H9 (cell line): ENCODE results near the gene PLIN3. TPM values are rescaled to one million over a fixed set of nuclear protein-coding genes. Genes with fewer than 3 reads are reported as not detected.

ENCODE experiments used
- DNase-seq: peaks from one replicate; pipeline ENCODE4 v3.0.0-alpha.2; 2017
- H2AFZ ChIP-seq: one replicate; pipeline ENCODE4 v1.6.1; 2013; ENCODE audit warnings: mild to moderate bottlenecking, low read length, control low read depth, moderate library complexity
- H2AK5ac ChIP-seq: 2 replicates; pipeline ENCODE4 v1.6.1; 2013; ENCODE audit warnings: low read length, control low read depth, mixed read lengths; ENCODE audit not compliant: insufficient read length
- H2BK120ac ChIP-seq: one replicate; pipeline ENCODE4 v1.6.1; 2013; ENCODE audit warnings: low read depth, mild to moderate bottlenecking, low read length, control low read depth, inconsistent platforms; ENCODE audit not compliant: poor library complexity, severe bottlenecking
- H2BK12ac ChIP-seq: 2 replicates; pipeline ENCODE4 v1.6.1; 2013; ENCODE audit warnings: low read length, control low read depth, mixed read lengths, low read depth; ENCODE audit not compliant: insufficient read length
- H2BK15ac ChIP-seq: 2 replicates; pipeline ENCODE4 v1.6.1; 2013; ENCODE audit warnings: low read depth, low read length, control low read depth
- H2BK20ac ChIP-seq: one replicate; pipeline ENCODE4 v1.6.1; 2013; ENCODE audit warnings: low read depth, mild to moderate bottlenecking, low read length, control low read depth, inconsistent platforms; ENCODE audit not compliant: poor library complexity, severe bottlenecking
- H2BK5ac ChIP-seq: 2 replicates; pipeline ENCODE4 v1.6.1; 2013; ENCODE audit warnings: low read length, control low read depth, mixed read lengths; ENCODE audit not compliant: insufficient read length
- H3K14ac ChIP-seq: 2 replicates; pipeline ENCODE4 v1.6.1; 2013; ENCODE audit warnings: low read length, control low read depth; ENCODE audit not compliant: insufficient read depth
- H3K18ac ChIP-seq: 2 replicates; pipeline ENCODE4 v1.6.1; 2013; ENCODE audit warnings: low read depth, mild to moderate bottlenecking, mixed read lengths, low read length, control low read depth; ENCODE audit not compliant: insufficient read length
- H3K23ac ChIP-seq: 2 replicates; pipeline ENCODE4 v1.6.1; 2013; ENCODE audit warnings: low read length, control low read depth, mixed read lengths, low read depth; ENCODE audit not compliant: insufficient read length
- H3K23me2 ChIP-seq: 2 replicates; pipeline ENCODE4 v1.6.1; 2013; ENCODE audit warnings: low read depth, mild to moderate bottlenecking, mixed read lengths, low read length, control low read depth; ENCODE audit not compliant: insufficient read length, poor library complexity, severe bottlenecking
- H3K27ac ChIP-seq: 2 replicates; pipeline ENCODE4 v1.5.1; 2013; ENCODE audit warnings: low read length, control low read depth, mixed read lengths, low read depth; ENCODE audit not compliant: insufficient read length
- H3K27me3 ChIP-seq: 2 replicates; pipeline ENCODE4 v1.6.1; 2013; ENCODE audit warnings: low read length, control low read depth, inconsistent platforms; ENCODE audit not compliant: insufficient read depth
- H3K4ac ChIP-seq: 2 replicates; pipeline ENCODE4 v1.6.1; 2013; ENCODE audit warnings: low read depth, mild to moderate bottlenecking, control low read depth, inconsistent platforms, low read length, moderate library complexity
- H3K4me1 ChIP-seq: 2 replicates; pipeline ENCODE4 v1.6.1; 2013; ENCODE audit warnings: low read length, control low read depth, inconsistent platforms; ENCODE audit not compliant: insufficient read depth
- H3K4me2 ChIP-seq: 2 replicates; pipeline ENCODE4 v1.6.1; 2013; ENCODE audit warnings: low read length, control low read depth, mixed read lengths; ENCODE audit not compliant: insufficient read length, insufficient read depth
- H3K56ac ChIP-seq: 2 replicates; pipeline ENCODE4 v1.6.1; 2013; ENCODE audit warnings: low read depth, mild to moderate bottlenecking, mixed read lengths, low read length, control low read depth; ENCODE audit not compliant: insufficient read length
- H3K79me1 ChIP-seq: 2 replicates; pipeline ENCODE4 v1.6.1; 2013; ENCODE audit warnings: low read depth, mild to moderate bottlenecking, moderate library complexity, low read length, control low read depth, inconsistent platforms; ENCODE audit not compliant: insufficient read depth, poor library complexity, severe bottlenecking
- H3K79me2 ChIP-seq: 2 replicates; pipeline ENCODE4 v1.6.1; 2013; ENCODE audit warnings: low read length, control low read depth, inconsistent platforms; ENCODE audit not compliant: insufficient read depth
- H3K9ac ChIP-seq: 2 replicates; pipeline ENCODE4 v1.6.1; 2013; ENCODE audit warnings: low read length, control low read depth, mixed read lengths; ENCODE audit not compliant: insufficient read length; ENCODE audit errors: extremely low read depth
- H3K9me3 ChIP-seq: one replicate; pipeline ENCODE4 v1.6.1; 2013; ENCODE audit warnings: low read depth, low read length, inconsistent platforms; ENCODE audit not compliant: control insufficient read depth
- H3T11ph ChIP-seq: one replicate; pipeline ENCODE4 v1.6.1; 2013; ENCODE audit warnings: mild to moderate bottlenecking, low read length, control low read depth, inconsistent platforms
- H4K20me1 ChIP-seq: one replicate; pipeline ENCODE4 v1.6.1; 2013; ENCODE audit not compliant: control insufficient read depth, insufficient read length, insufficient read depth
- H4K5ac ChIP-seq: 2 replicates; pipeline ENCODE4 v1.6.1; 2013; ENCODE audit warnings: low read depth, mild to moderate bottlenecking, mixed read lengths, low read length, control low read depth; ENCODE audit not compliant: insufficient read length
- H4K8ac ChIP-seq: replicated peaks from 2 replicates; pipeline ENCODE4 v1.6.1; 2013; ENCODE audit warnings: low read length, control low read depth, mixed read lengths, low read depth; ENCODE audit not compliant: insufficient read length
- H4K91ac ChIP-seq: 2 replicates; pipeline ENCODE4 v1.6.1; 2013; ENCODE audit warnings: low read depth, mild to moderate bottlenecking, moderate library complexity, mixed read lengths, low read length, control low read depth; ENCODE audit not compliant: insufficient read length
- H3K27ac Mint-ChIP-seq, 3 experiments: 2 replicates in 2 of 3; 3 replicates in 1 of 3; pipeline ENCODE4 v1.8.0; 2020 to 2021; ENCODE audit warnings: mixed read lengths in 3 of 3, mild to moderate bottlenecking in 1 of 3, moderate library complexity in 1 of 3
- H3K27me3 Mint-ChIP-seq: 2 replicates; pipeline ENCODE4 v1.8.0; 2021; ENCODE audit warnings: low read depth, mild to moderate bottlenecking, moderate library complexity, mixed read lengths
- H3K36me3 Mint-ChIP-seq, 3 experiments: 2 replicates in 2 of 3; 3 replicates in 1 of 3; pipeline ENCODE4 v1.8.0; 2020 to 2021; ENCODE audit warnings: low read depth in 3 of 3, mixed read lengths in 3 of 3; ENCODE audit not compliant: insufficient read depth in 1 of 3
- H3K4me1 Mint-ChIP-seq, 2 experiments: 2 replicates each; pipeline ENCODE4 v1.8.0; 2020; ENCODE audit warnings: mixed read lengths in 2 of 2
- H3K4me3 Mint-ChIP-seq, 2 experiments: 2 replicates in 1 of 2; 3 replicates in 1 of 2; pipeline ENCODE4 v1.8.0; 2020 to 2021; ENCODE audit warnings: mild to moderate bottlenecking in 2 of 2, mixed read lengths in 2 of 2, moderate library complexity in 1 of 2
- H3K9me3 Mint-ChIP-seq, 2 experiments: 2 replicates in 1 of 2; 3 replicates in 1 of 2; pipeline ENCODE4 v1.8.0; 2020; ENCODE audit warnings: mild to moderate bottlenecking in 2 of 2, mixed read lengths in 2 of 2, moderate library complexity in 1 of 2
- CTCF ChIP-seq: fragments of 200-600 bp; sonication (generic); conservative IDR thresholded peaks from 3 replicates; pipeline ENCODE4 v1.8.0; 2021; ENCODE audit warnings: antibody characterized with exemption, mild to moderate bottlenecking
- WGBS: extraction: QIAGEN DNeasy Blood & Tissue Kit; methylation state at CpG from one replicate; pipeline ENCODE4 v1.1.7; 2013; ENCODE audit warnings: missing lambda C conversion rate, low lambda C conversion rate, mixed read lengths; ENCODE audit not compliant: insufficient read length; ENCODE audit errors: extremely low coverage; 5-methylcytosine and 5-hydroxymethylcytosine counted together
- total RNA-seq: library from RNA; stranded (reverse); gene quantifications from 2 replicates; pipeline ENCODE4 v1.2.1, GENCODE V29; 2021

PLIN3 gene
- total RNA-seq, 1 experiment from 2014 or later, result 61.8 TPM

- peaks cover 8% of the 10 kb centered on the region for H3K23me2 ChIP-seq
Observed at GRCh38 chr19:4830768-4831265, 36.6 kb downstream of the PLIN3 start.

More at GRCh38 chr19:4830768-4831265, 36.6 kb downstream of the PLIN3 start:
- Histone ChIP-seq H2AK5ac (no peak overlapping the region), H3K27ac (no peak overlapping the region), H3K4me2 (peak overlapping the region; percentile 88), H3K18ac (no peak overlapping the region), H3K4ac (no peak overlapping the region), H4K5ac (no peak overlapping the region), H4K20me1 (no peaks in the 10 kb centered on the region), H3K4me1 (no peaks in the 10 kb centered on the region), H3K9ac (no peak overlapping the region), H2BK5ac (no peak overlapping the region), H3K9me3 (no peaks in the 10 kb centered on the region), H4K91ac (no peak overlapping the region), H3K56ac (no peak overlapping the region), H2AFZ (no peak overlapping the region), H3K27me3 (peaks cover 5% of the 10 kb centered on the region; the same call in 1 of the 2 replicates), H3T11ph (no peak overlapping the region), H3K79me1 (no peaks in the 10 kb centered on the region), H2BK20ac (no peak overlapping the region), H4K8ac (no peak overlapping the region), H2BK15ac (no peak overlapping the region), H3K23ac (no peak overlapping the region), H3K79me2 (no peaks in the 10 kb centered on the region), H2BK12ac (no peak overlapping the region), H2BK120ac (no peak overlapping the region), H3K14ac (no peak overlapping the region)
- WGBS, result no CpG with 5 or more reads among the region's 6 CpGs
- no peak for TF ChIP-seq CTCF
- peak overlapping the region; percentile 60 to 69; a peak in 4 of 5 replicates for H3K4me3 Mint-ChIP-seq
- no peaks in the 10 kb centered on the region for H3K36me3 Mint-ChIP-seq
- no peak overlapping the region; a peak in 1 of 7 replicates for H3K27ac Mint-ChIP-seq
- peaks cover 0 to 6% of the 10 kb centered on the region in 2 experiments; a peak in 1 of 4 replicates for H3K4me1 Mint-ChIP-seq
- peaks cover 0 to 6% of the 10 kb centered on the region in 2 experiments; a peak in 2 of 5 replicates for H3K9me3 Mint-ChIP-seq
- H3K27me3 Mint-ChIP-seq, result peaks cover 30% of the 10 kb centered on the region
- no peak for DNase-seq
